ENCODE results near the gene DDX24. TPM values are rescaled to one million over a fixed set of nuclear protein-coding genes. Genes with fewer than 3 reads are reported as not detected.

The DDX24 gene
- total and polyA plus RNA-seq, 7 donors: 42.5 to 147 (median 109) TPM

GRCh38 chr14:94010625-94011024, 70.4 kb downstream of the DDX24 start:
- Histone ChIP-seq H3K9me3 (no peaks in the 10 kb centered on the region), H3K27ac (no peak overlapping the region), H3K27me3 (no peaks in the 10 kb centered on the region), H3K4me1 (peaks cover 0 to 6% (median 0%) of the 10 kb centered on the region in 4 donors), H3K4me3 (no peak overlapping the region), H3K36me3 (no peaks in the 10 kb centered on the region)
- no peak for DNase-seq
- 84 to 93% methylated on average over 6 of the region's 6 CpGs for WGBS, 2 donors
- intact Hi-C loops (cut with DNase I): no loop called here
- TF ChIP-seq, protein P1, sequence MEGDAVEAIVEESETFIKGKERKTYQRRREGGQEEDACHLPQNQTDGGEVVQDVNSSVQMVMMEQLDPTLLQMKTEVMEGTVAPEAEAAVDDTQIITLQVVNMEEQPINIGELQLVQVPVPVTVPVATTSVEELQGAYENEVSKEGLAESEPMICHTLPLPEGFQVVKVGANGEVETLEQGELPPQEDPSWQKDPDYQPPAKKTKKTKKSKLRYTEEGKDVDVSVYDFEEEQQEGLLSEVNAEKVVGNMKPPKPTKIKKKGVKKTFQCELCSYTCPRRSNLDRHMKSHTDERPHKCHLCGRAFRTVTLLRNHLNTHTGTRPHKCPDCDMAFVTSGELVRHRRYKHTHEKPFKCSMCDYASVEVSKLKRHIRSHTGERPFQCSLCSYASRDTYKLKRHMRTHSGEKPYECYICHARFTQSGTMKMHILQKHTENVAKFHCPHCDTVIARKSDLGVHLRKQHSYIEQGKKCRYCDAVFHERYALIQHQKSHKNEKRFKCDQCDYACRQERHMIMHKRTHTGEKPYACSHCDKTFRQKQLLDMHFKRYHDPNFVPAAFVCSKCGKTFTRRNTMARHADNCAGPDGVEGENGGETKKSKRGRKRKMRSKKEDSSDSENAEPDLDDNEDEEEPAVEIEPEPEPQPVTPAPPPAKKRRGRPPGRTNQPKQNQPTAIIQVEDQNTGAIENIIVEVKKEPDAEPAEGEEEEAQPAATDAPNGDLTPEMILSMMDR (IDR thresholded peaks at IDR 0.05): no peak
- TF ChIP-seq EP300 (IDR thresholded peaks at IDR 0.05) (no peak), POLR2A (IDR thresholded peaks at IDR 0.05) (no peak)

DNA sequence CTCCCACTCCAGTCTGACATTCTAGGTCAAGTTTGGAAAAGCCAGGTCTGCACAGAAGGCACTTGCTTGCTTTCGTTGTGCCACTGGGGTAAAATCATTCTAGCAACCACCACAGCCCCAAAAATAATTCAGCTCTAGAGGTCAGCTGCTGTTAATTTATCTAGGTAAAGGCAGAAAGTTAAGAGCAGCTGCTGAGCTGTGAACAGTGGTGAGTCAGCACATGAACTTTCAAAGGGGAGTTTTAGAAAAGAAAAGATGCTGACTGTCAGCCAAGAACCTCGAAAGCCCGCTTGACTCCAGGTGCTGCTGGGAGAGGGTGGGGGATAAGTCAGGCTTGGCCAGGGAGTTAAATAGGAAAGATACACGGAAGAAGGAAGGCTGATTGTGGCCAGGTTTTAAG, 71.2 kb downstream of the DDX24 start:
- Histone ChIP-seq H3K9me3 (no peaks in the 10 kb centered on the region), H3K27me3 (no peaks in the 10 kb centered on the region), H3K4me3 (no peak overlapping the region), H3K27ac (no peak overlapping the region), H3K36me3 (no peaks in the 10 kb centered on the region), H3K4me1 (peaks cover 0 to 6% (median 0%) of the 10 kb centered on the region in 4 donors)
- DNase-seq: no peak
- TF ChIP-seq POLR2A (IDR thresholded peaks at IDR 0.05): no peak
- TF ChIP-seq EP300 (IDR thresholded peaks at IDR 0.05): no peak
- TF ChIP-seq, protein P1 (IDR thresholded peaks at IDR 0.05): no peak
- no peak for TF ChIP-seq POLR2AphosphoS5 (IDR thresholded peaks at IDR 0.05)
- WGBS, 2 donors: 46 to 58% methylated on average over 4 of the region's 4 CpGs
- intact Hi-C loops (cut with DNase I): no loop called here

GRCh38 chr14:94008234-94008633, 72.8 kb downstream of the DDX24 start:
- 62 to 70% methylated on average over 3 of the region's 3 CpGs for WGBS, 2 donors
- peaks cover 0 to 6% (median 0%) of the 10 kb centered on the region in 4 donors for H3K4me1 ChIP-seq
- H3K36me3 ChIP-seq: no peaks in the 10 kb centered on the region
- no peak overlapping the region for H3K27ac ChIP-seq
- DNase-seq: no peak
- no peak overlapping the region for H3K4me3 ChIP-seq
- no peak for TF ChIP-seq EP300 (IDR thresholded peaks at IDR 0.05)
- TF ChIP-seq, protein P1 (IDR thresholded peaks at IDR 0.05): no peak
- no peak for TF ChIP-seq POLR2A (IDR thresholded peaks at IDR 0.05)
- no peak for TF ChIP-seq POLR2AphosphoS5 (IDR thresholded peaks at IDR 0.05)
- H3K27me3 ChIP-seq: no peaks in the 10 kb centered on the region
- intact Hi-C loops (cut with DNase I): no loop called here
- no peaks in the 10 kb centered on the region for H3K9me3 ChIP-seq

GRCh38 chr14:94005324-94006073, 75.5 kb downstream of the DDX24 start:
- intact Hi-C loops (cut with DNase I): no loop called here
- H3K27me3 ChIP-seq: no peaks in the 10 kb centered on the region
- no peak for TF ChIP-seq POLR2AphosphoS5 (IDR thresholded peaks at IDR 0.05)
- TF ChIP-seq, protein P1 (IDR thresholded peaks at IDR 0.05): no peak
- no peak for TF ChIP-seq POLR2A (IDR thresholded peaks at IDR 0.05)
- no peak for TF ChIP-seq EP300 (IDR thresholded peaks at IDR 0.05)
- 38 to 51% methylated on average over 14 of the region's 14 CpGs for WGBS, 2 donors
- no peak for DNase-seq
- peaks cover 0 to 19% (median 9%) of the 10 kb centered on the region in 4 donors for H3K4me1 ChIP-seq
- H3K9me3 ChIP-seq: no peaks in the 10 kb centered on the region
- no peaks in the 10 kb centered on the region for H3K36me3 ChIP-seq
- no peak overlapping the region for H3K4me3 ChIP-seq
- H3K27ac ChIP-seq: no peak overlapping the region

Measured in sigmoid colon (tissue), 7 donors.